Measurements from ENCODE around the gene PDSS2.
"Not testable (repeated sequence)": the region's sequence is repeated elsewhere in the genome, so short reads cannot be mapped to it uniquely, and the experiment has no call there.

PDSS2 gene

GRCh38 chr6:107459283-107460082 is at the start of gene PDSS2:
TSS of gene PDSS2 (minus strand) at chr6:107459564. CDS start at chr6:107459285, 279 bp downstream.
- peak; percentile 98 for DNase-seq

- DNase-seq = no peak
Measured at GRCh38 chr6:107506145-107506544, 46.8 kb upstream of the PDSS2 start.

GRCh38 chr6:107504270-107505026 is 45.1 kb upstream of the PDSS2 start:
- no peak for DNase-seq

- DNase-seq = no peak
Measured at GRCh38 chr6:107496892-107497684, 37.7 kb upstream of the PDSS2 start.

GRCh38 chr6:107495971-107496370 is 36.6 kb upstream of the PDSS2 start:
- no peak for DNase-seq

GRCh38 chr6:107495196-107495643 is 35.9 kb upstream of the PDSS2 start:
- no peak for DNase-seq

- DNase-seq = peak; percentile 74
Measured at GRCh38 chr6:107493158-107494057, 34.0 kb upstream of the PDSS2 start.

GRCh38 chr6:107491760-107492660 is 32.6 kb upstream of the PDSS2 start:
- DNase-seq = no peak

- DNase-seq = peak; percentile 60
Measured at GRCh38 chr6:107491138-107491609, 31.8 kb upstream of the PDSS2 start.

- DNase-seq = no peak
Measured at GRCh38 chr6:107490566-107491137, 31.3 kb upstream of the PDSS2 start.

GRCh38 chr6:107489636-107490565 is 30.5 kb upstream of the PDSS2 start, which contains the start of gene SOBP:
TSS of gene SOBP (plus strand) at chr6:107490117. CDS start at chr6:107490617, 500 bp downstream.
- peak; percentile 89 for DNase-seq

GRCh38 chr6:107488875-107489635 is 29.7 kb upstream of the PDSS2 start:
- DNase-seq = peak; percentile 65

- DNase-seq = no peak
Measured at GRCh38 chr6:107488174-107488874, 29.0 kb upstream of the PDSS2 start.

GRCh38 chr6:107485157-107485556 is 25.8 kb upstream of the PDSS2 start:
- DNase-seq = no peak

- no peak for DNase-seq
Measured at GRCh38 chr6:107479089-107479690, 19.8 kb upstream of the PDSS2 start.

- DNase-seq = not testable (repeated sequence)
Measured at GRCh38 chr6:107475826-107476225, 16.5 kb upstream of the PDSS2 start.

- DNase-seq = not testable (repeated sequence)
Measured at GRCh38 chr6:107475360-107475759, 16.0 kb upstream of the PDSS2 start.

All from NCI-H146 (cell line).